HG03280 (cell line): Measurements from ENCODE around the gene ANKRD20A1.
"Not testable (repeated sequence)": the region's sequence is repeated elsewhere in the genome, so short reads cannot be mapped to it uniquely, and the experiment has no call there.

Experiments used
- ATAC-seq: cut with Tn5 transposase; IDR thresholded peaks from one replicate; pipeline ENCODE4 v1.9.1; 2021; ENCODE audit warnings: mild to moderate bottlenecking, moderate library complexity; ENCODE audit not compliant: unreplicated experiment

The ANKRD20A1 gene

GRCh38 chr9:67858871-67859270, at the start of gene ANKRD20A1:
Gene ANKRD20A1 (plus strand): TSS chr9:67858931. CDS start chr9:67859427, 496 bp downstream.
- ATAC-seq, result not testable (repeated sequence)

- not testable (repeated sequence) for ATAC-seq
These were observed 26.6 kb upstream of the ANKRD20A1 start for GRCh38 chr9:67832088-67832487.
